Stimulated activated CD4-positive, alpha-beta T cell treated with anti-CD3 and anti-CD28 coated beads, Interleukin-1b, Interleukin-23, amount 100 ng/mL, for 4 hours (primary cell): ENCODE measurements around the gene TBC1D28.
A peak's percentile ranks its signal among the peaks of the same experiment; 100 is the strongest.
"Not testable (repeated sequence)": the region's sequence is repeated elsewhere in the genome, so short reads cannot be mapped to it uniquely, and the experiment has no call there.

Source experiments
- DNase-seq, 2 donors: peaks; one replicate each; pipeline ENCODE4 v3.0.0-alpha.2; 2020; ENCODE audit warnings: low read depth in 2 of 2

TBC1D28 gene

DNA sequence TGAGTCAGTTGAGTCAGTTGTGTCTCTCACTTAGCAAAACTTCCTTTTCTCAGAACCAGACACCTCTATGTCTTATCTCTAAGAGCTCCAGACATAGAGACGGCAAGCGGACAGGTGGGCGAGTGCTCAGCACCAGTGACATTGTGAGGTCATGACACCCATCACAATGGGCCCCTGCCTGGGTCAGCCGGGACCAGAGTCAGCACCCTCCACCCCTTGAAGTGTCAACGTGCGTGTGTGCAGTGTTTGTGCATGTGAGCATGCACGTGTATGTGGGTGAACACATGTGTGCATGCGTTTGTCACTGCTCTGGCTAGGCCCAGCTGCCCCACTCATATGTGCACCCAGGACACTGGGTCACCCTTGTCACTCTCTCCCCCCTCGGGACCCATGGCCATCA, at the start of gene TBC1D28:
Gene TBC1D28 (minus strand): TSS at position 101 of the 400 bp plus-strand sequence. CDS start 3,039 bp downstream, outside the sequence.
- not testable (repeated sequence) for DNase-seq

DNA sequence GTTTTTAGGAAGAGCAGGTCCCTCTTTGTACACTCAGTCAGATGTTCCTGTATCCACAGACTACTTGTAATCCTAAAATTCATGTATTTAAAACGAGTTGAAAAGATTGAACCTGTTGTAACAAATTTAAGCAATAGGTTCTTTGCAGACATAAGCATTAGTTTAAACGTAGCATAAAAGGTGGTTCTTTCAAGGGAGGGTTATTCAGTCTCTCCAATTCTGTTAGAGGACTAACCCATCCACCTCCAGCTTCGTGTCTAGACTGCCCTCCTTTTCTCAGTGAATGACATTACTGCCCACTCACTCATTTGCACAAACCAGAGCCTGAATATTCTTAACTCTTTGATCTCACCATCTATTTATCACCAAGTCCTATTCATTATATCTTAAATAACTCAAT, 38.5 kb upstream of the TBC1D28 start:
- DNase-seq = not testable (repeated sequence)

DNA sequence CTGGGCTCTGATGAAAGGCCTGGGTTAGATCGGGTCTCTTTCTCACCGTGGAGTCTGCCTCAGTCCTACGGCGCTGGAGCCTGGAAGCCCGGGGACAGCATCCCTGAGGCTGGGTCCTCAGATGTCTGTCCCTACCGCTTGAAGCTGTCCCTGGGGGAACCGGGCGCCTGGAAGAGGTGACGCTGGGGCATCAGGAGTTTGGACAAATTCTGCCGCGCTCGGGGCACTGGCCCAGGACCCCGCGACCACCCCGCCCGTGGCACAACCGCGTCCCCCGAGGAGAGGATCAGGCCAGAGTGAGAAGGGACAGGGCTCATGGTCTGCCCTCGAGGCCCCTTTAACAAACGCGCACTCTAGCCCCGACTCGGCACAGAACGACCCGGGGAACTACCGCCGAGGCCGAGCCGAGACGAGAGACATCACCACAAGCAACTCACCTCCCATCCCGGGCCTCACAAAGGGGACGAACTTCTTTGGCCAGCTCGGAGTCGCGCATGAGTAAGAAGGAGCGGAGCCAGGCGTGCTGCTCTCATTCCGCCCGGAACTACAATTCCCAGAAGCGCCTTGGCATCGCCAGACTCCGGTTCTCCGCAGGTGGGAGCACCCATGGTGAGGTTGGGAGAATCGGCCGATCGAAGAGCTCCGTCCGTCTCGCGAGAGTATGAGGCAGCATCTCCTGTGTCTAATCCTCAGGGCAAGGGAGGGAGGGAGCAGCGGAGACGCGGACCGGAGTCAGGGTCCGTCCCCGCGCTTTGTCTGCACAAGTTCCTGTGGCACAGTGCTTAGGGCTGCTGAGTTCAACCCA, 37.8 kb upstream of the TBC1D28 start, which contains the start of gene FOXO3B:
Gene FOXO3B (minus strand): TSS at position 548 of the 805 bp plus-strand sequence. CDS start 663 bp downstream, outside the sequence.
- DNase-seq = peak; percentile 45 to 57

DNA sequence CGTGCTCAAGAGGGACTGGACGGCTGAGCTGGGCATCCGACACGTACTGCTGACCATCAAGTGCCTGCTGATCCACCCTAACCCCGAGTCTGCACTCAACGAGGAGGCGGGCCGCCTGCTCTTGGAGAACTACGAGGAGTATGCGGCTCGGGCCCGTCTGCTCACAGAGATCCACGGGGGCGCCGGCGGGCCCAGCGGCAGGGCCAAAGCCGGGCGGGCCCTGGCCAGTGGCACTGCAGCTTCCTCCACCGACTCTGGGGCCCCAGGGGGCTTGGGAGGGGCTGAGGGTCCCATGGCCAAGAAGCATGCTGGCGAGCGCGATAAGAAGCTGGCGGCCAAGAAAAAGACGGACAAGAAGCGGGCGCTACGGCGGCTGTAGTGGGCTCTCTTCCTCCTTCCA, 33.2 kb upstream of the TBC1D28 start:
- DNase-seq = not testable (repeated sequence)

DNA sequence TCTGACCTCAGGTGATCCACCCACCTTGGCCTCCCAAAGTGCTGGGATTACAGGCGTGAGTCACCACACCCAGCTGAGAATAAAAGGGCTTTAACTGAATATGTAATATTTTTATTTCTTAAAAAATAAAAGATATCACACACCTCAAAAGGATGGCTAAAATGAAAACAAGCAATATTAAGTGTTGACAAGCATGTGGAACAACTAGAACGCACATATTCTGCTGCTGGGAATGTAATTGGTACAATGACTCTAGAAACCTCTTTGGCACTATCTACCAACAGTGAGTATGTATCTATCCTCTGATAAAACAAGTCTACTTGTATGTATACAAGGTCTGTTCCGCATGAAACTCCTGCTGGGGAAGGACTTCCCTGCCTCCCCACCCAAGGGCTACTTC, 32.7 kb upstream of the TBC1D28 start:
- DNase-seq = not testable (repeated sequence)

DNA sequence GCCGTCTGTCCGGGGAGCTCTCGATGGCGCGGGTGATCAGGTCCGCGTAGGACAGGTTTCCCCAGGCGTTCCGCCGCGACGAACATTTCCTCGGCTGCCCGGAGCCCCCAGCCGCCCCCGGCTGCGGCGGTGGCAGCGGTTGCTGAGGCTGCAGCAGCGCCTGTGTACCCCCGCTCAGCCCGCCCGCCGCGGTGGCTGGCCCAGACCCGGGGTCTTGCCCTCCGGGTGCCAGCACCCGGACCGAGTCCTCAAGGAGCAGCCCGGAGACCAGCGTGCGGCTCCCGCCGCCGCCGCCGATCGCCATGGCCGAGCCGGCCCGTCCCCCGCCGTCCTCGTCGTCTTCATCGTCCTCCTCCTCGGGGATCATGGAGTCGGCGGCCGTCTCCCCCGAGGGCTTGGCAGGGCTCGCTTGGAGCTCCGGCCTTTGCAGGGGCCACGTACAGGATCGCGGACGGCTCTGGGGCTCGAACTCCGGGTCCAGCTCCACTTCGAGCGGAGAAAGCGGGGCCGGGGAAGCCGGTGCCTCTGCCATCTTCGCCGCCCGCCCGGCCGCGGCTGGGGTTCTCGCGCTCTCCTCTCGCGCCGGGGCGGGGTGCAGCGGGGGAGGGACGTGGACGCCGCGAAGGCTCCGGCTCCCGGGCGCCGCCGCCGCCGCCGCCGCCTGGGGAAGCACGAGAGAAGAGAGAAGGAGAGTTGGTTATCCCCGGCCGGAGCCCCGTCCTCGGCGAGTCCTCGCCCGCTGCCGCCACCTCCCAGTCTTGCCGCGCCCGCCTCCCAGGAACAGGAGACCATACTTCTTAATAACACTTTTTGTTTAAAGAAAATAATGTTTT, 28.4 kb upstream of the TBC1D28 start:
- not testable (repeated sequence) for DNase-seq

DNA sequence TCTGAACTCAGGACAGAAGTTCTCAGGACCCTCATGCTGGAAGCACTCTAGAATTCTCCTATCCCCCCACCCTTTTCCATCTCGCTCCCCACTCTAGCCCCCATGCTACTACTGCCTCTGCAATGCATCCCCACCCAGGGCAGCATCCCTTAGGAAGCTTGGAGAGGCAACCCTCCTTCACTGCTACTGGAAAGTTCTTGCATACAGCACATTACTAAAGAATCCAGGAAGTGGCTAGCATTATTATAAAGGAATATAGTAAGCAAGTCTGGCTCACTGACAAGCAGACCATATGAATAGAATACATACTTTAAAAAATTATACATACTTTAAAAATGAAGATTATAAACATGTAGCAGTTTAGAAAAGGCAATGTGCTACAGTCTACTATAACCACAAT, 24.4 kb upstream of the TBC1D28 start:
- not testable (repeated sequence) for DNase-seq

DNA sequence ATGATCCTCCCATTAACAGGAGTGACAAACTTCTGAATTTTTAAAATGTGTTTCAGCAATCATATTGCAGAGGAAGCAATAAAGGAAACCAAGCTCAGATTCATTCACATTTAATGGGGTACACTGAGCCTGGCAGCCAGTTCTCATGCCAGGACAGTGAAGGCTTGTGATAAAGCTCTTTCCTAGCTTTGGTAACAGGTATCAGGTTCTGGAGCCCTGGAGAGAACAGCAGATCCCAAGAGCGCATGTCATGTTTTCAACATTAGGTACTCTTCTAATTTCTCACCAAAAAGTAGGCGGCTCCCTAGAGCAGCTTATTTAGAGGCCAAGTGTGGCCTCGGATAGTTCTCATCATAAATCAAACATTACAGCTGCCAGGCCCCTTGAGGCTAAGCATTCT, 23.3 kb upstream of the TBC1D28 start:
- DNase-seq = not testable (repeated sequence)

DNA sequence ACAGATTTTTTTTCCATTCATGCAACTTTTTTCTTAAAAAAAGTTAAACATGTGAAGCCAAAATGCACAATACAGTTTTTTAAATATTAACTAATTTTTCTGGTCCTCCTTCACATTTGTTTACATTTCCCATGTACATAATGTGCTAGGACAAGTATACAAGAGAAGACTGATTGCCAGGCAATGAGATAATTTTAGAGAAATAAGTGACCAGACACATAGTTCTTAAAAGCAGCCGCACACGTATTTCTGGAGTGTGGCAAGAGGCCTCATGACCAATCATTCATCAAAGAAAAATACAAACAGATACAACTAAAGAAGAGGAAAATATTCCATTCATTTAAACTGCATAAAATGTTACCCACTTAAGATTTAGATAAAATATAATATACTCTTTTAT, 22.1 kb upstream of the TBC1D28 start:
- not testable (repeated sequence) for DNase-seq

DNA sequence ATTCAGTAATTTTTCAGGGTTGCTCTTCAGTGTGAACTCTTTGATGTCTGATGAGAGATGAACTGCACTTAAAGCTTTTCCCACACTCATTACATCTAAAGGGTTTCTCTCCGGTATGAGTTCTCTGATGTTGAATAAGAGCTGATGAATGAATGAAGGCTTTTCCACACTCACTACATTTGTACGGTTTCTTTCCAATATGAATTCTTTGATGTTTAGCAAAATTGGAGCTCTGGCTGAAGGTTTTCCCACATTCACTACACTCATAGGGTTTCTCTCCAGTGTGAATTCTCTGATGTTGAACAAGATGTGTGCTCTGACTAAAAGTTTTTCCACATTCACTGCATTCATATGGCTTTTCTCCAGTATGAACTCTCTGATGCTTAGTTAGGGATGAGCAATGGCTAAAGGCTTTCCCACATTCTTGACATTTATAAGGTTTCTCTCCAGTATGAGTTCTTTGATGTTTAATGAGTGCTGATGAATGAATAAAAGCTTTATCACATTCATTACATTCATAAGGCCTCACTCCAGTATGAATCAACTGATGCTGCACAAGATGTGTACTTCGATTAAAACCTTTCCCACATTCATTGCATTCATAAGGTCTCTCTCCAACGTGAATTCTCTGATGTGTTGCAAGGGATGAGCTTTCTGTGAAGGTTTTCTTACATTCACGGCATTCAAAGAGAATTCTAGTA, 17.9 kb upstream of the TBC1D28 start:
- not testable (repeated sequence) for DNase-seq

DNA sequence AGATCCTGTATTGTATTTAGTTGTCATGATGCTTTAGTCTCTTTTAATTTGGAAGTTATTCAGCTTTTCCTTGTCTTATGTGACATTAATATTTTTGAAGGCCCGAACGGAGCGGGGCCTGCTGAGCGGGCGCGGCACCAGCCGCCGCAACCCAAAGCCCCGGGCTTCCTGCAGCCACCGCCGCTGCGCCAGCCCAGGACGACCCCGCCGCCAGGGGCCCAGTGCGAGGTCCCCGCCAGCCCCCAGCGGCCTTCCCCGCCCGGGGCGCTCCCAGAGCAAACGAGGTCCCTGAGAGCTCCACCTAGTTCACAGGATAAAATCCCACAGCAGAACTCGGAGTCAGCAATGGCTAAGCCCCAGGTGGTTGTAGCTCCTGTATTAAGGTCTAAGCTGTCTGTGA, 5.9 kb upstream of the TBC1D28 start:
- not testable (repeated sequence) for DNase-seq

DNA sequence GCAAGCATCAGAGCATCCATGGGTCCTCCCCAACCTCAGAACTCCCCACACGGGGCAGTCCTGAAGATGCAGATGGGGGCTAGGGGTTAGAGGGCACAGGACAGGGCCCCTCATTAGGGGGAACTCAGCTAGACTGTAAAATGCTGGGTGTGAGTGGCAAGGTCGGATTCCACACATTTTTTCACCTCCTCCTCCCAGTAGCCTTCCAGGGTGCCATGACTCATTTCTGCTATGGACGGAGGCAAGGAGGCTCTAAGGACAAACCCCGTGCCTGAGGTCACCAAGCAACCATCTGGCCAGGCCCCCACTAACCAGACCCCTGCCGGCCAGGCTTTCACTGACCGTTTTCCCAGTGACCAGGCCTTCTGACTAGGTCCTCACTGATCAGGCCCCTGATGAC, 1.1 kb downstream of the TBC1D28 start:
- DNase-seq = not testable (repeated sequence)

DNA sequence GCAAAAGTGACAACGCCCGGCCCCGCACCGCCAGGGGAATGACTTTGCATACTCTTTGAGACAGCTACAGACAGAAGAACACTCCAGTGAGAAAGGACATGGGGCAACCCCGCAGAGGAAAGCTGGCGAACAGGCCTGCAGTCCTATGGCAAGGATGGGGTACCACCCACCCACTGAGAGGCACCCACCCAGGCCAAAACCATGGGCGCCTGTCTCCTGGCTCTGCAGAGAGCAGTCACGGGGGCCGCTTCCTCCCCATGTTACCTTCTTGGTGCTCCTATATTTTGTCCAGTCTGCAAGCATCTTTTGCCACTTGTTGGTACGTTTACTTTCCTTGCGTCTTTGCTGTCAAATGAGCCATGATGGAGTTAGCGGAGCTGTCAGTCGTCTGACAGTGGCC, 5.8 kb downstream of the TBC1D28 start:
- DNase-seq = not testable (repeated sequence)

DNA sequence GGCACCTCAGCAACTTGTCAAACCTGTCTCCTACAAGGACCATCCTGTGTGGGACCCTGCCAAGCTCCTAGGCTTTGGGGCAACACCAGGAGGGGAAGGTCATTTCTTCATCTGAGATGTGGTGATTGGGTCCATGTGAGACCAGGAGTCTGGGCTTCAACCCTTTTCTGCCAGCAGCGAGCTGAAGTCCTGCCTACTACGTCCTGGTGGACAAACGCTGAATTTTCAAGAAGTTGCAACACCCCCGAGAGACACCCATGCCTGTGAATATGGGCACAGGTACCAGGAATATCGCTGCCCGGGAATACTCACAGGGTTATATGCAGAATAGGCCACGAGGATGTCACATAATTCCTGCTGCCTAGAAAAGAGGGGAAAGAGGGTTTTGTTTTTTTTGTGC, 8.0 kb downstream of the TBC1D28 start:
- not testable (repeated sequence) for DNase-seq

DNA sequence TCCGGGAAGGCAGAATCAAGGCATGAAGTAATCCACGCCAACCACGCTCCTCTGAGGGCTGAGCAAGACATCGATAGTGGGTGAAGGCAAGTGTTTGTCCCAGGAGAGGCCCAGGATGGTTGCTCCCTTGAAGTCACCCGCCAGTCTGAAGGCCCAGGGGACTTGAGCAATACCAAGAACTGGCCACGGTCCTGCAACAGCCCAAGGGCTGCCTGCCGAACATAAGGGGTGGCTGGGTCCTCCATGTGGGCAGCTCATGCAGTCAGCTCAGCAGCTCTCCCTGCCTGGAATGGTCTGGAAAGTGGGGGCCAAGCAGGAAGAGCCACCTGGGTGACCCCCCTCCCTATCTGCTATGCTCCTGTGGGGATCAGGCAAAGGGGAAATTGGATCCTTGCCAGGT, 8.4 kb downstream of the TBC1D28 start:
- DNase-seq = not testable (repeated sequence)

DNA sequence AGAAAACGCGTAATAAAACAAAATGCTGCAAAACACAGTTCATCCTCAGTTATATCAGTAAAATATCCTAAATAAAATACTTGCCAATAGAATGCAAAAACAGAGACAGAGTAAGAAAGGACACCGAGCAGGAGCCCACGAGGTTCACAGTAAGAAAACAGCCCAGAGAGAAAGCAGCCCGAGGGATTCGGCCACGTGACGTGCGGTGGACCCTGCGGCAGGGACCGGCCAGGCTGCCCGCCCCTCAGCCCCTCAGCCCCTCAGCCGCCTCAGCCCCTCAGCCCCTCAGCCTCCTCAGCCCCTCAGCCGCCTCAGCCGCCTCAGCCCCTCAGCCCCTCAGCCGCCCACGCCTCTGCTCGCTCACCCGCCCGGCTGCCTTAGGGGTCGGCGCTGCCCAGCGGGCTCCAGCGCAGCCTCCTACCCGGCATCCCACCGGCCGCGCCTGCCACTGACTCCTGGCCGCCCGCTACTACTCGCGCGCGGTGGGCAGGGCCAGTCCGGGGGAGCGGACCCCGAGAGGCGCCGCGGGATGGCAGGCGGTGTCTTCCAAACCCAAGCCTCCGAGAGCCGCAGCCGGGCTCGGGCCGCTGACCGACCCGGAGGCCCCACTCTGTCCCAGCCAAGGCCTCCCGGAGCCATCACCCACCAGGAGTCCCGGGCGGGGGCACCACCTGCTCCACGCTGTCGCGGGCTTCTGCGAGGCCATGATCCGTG, 9.5 kb downstream of the TBC1D28 start:
- DNase-seq = not testable (repeated sequence)

DNA sequence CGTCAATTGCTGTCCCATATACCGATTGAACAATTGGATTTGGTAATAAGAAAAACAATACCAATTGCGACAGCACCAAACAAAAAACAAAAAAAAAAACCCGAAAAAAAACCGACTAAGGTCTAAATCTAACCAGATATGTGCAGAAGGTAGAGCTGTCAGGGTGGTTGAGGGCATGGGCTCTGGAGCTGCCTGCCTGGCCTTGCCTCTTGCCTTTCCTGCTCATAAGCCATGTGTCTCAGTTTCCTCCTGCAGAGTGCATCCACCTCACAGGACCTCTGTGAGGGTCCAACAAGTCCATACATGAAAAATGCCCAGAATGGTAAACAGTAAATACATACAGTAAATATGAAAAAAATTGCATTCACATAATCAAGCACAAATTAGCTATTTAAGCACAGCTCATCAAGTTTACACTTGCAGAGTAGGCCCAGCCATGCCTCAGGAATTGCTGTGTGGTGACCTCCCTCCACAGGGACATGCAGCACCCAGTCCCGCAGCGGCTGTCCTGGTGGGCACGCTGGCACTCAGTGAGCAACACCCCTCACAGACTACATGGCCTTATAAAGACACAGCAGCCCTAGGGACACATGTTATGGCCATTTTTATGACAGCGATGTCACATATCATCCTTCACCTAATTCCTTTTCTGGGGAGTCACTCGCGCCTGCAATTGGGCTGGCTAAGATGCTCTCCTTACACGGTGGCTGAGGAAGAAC, 17.9 kb downstream of the TBC1D28 start:
- DNase-seq = no peak

DNA sequence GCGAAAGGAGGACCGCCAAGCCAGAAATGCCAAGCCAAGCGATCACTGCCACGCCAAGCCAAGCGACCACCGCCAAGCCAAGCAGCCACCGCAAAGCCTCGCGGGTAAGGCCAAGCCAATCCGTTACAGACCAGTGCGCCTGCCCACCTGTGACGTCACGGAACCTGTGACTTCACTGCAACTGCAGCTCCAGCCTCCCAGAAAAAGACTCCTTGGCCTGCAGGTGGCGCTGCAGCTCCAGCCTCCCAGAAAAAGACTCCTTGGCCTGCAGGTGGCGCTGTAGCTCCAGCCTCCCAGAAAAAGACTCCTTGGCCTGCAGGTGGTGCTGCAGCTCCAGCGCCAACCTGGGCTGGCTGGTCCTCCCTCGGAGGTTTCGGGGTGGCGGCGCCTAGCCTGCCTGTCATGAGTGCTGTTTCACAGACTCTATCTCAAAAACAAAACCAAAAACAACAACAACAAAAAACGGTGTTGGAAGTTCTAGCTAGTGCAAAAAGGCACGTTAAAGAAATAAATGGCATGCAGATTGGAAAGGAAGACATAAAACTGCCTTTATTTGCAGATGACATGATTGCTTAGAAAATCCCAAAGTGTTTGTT, 18.6 kb downstream of the TBC1D28 start:
- DNase-seq = peak; percentile 89 to 94

DNA sequence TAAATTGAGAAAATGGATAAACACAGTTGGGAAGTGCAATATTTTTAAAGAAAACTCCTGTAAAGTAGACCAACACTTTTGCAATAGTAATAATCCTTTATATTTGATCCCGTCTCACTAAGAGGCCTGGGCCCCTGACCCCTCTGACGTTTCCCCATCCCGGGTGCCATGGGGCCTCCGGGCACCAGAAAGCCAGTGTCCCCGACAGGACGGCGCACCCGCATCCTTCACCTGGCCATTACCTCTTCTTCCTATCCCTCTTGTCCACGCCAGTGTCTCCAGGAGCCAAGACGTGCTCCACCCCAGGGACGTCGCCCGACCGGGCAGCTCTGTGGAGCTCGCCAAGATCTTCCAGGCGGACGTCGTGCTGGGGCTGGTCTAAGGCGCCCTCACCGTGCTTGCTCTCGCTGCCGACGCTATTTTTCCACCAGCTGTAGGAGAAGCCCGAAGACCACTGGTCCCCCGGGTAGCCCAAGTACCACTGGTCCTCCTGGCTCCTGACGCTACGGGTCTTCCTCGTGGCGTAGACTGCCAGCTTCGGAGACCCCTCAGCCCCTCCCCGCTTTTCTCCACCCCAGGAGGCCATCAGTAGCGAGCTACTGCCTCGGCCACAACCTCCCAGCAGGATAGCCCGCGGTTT, 19.2 kb downstream of the TBC1D28 start:
- DNase-seq = peak in 1 of 2 donors; percentile 15

DNA sequence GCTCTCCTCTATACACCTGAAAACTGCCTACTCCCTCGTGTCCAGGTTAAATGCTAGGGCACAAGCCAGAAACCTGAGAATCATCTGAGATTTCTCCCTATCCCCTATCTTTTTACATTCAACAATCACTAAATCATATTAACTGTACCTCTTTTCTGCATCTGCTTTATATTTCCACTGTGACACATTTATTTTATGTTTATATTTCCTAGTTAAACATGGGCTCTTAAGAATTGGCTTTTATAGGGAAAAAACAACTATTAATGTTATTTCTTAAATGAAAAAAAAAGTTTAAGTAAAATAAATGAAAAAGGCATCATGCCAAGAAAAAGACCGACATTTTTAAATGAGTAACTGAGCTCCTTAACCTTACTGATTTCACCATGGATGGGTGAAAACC, 26.6 kb downstream of the TBC1D28 start:
- DNase-seq = not testable (repeated sequence)
